ENCODE results near the gene OTUB1.

- TF ChIP-seq, protein P1, sequence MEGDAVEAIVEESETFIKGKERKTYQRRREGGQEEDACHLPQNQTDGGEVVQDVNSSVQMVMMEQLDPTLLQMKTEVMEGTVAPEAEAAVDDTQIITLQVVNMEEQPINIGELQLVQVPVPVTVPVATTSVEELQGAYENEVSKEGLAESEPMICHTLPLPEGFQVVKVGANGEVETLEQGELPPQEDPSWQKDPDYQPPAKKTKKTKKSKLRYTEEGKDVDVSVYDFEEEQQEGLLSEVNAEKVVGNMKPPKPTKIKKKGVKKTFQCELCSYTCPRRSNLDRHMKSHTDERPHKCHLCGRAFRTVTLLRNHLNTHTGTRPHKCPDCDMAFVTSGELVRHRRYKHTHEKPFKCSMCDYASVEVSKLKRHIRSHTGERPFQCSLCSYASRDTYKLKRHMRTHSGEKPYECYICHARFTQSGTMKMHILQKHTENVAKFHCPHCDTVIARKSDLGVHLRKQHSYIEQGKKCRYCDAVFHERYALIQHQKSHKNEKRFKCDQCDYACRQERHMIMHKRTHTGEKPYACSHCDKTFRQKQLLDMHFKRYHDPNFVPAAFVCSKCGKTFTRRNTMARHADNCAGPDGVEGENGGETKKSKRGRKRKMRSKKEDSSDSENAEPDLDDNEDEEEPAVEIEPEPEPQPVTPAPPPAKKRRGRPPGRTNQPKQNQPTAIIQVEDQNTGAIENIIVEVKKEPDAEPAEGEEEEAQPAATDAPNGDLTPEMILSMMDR (conservative IDR thresholded peaks at IDR 0.05), result no peak
- no peak for TF ChIP-seq ZFX (IDR thresholded peaks at IDR 0.05)
These were observed 30.0 kb downstream of the OTUB1 start for GRCh38 chr11:64015935-64016845.

Measured in C4-2B (cell line).